B cell (primary cell): ENCODE results near the gene ST8SIA6.

Experiments
- CTCF ChIP-seq: fragments of 200-600 bp; IDR thresholded peaks from one replicate; pipeline ENCODE4 v1.8.0; 2022; ENCODE audit warnings: antibody characterized with exemption, mild to moderate bottlenecking
- EZH2 ChIP-seq: IDR thresholded peaks from 2 replicates; pipeline ENCODE4 v1.6.1; 2012; ENCODE audit warnings: borderline replicate concordance, low read depth, mild to moderate bottlenecking, moderate library complexity, low read length; ENCODE audit not compliant: insufficient read depth, poor library complexity, severe bottlenecking

DNA sequence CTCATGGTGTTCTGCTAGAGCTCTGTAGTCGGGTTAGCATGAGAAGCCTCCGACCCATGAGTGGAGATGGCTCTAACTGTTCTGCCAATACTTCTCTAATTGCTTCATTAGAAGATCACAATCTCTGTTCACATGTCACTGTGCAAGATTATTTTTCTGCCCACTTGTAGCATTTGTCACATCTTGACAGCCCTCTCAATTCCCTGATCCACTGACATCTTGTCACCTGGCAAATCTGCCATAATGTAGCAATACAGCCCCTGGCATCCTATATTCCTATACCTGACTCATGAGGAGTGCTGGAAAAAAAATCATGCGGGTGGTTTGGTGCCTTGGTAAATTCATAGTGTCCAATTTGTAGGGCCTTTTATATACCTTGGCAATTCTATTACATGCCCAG lies 58.4 kb downstream of the ST8SIA6 start:
- TF ChIP-seq CTCF (no peak), EZH2 (no peak)
